GM12801 (cell line): Measurements from ENCODE around the gene MEF2C.

Experiments used
- TF ChIP-seq, protein P1 (sequence below): IDR thresholded peaks from one replicate; pipeline ENCODE4 v1.5.1; 2011; ENCODE audit warnings: control low read depth; ENCODE audit not compliant: insufficient read length; ENCODE audit errors: extremely low read depth

Gene MEF2C

DNA sequence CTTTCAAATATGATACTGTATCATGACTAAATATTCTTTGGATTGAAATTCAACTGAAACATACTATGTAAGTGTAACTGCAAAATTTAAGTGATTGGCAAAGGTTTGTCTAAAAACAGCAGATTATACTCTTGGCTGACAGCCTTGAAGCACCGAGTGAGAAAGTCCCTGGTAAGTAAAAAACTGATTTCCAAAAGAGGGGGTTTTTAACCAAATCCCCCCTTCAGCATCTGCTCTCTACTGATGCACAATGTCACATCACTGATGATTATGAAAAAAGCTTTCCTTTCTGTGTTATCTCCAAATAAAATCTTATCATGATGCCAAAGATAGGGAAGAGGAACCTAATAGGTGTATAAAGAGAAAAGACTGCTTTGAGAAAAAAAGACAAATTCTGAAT is 141.0 kb downstream of the MEF2C start:
- TF ChIP-seq, protein P1, sequence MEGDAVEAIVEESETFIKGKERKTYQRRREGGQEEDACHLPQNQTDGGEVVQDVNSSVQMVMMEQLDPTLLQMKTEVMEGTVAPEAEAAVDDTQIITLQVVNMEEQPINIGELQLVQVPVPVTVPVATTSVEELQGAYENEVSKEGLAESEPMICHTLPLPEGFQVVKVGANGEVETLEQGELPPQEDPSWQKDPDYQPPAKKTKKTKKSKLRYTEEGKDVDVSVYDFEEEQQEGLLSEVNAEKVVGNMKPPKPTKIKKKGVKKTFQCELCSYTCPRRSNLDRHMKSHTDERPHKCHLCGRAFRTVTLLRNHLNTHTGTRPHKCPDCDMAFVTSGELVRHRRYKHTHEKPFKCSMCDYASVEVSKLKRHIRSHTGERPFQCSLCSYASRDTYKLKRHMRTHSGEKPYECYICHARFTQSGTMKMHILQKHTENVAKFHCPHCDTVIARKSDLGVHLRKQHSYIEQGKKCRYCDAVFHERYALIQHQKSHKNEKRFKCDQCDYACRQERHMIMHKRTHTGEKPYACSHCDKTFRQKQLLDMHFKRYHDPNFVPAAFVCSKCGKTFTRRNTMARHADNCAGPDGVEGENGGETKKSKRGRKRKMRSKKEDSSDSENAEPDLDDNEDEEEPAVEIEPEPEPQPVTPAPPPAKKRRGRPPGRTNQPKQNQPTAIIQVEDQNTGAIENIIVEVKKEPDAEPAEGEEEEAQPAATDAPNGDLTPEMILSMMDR, result no peak

DNA sequence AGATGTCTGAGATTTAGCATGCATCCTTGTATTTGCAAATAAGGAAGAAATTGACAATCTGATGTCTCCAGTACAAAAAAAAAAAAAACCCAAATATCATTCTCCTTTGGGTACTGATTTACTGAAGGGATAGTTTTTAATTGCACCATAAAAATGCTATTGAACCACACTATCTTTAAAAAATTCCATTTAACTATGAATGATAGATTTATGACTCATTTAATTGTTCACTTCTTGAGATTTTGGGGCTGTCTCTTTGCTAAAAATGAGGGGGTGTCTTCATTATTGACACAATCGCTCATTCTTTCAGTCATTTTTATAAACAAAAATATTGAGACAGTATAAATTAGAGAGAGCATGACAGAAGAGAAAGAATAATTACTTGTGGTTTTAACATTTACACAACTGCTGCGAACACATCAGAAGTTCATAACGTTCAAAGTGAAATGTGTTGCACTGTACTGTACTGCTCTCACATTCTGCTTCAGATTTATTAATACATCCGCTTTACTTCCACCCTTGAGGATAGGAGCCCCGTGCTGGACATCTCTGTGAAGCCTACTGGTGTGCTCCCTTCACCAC is 142.3 kb downstream of the MEF2C start:
- TF ChIP-seq, protein P1, result no peak

DNA sequence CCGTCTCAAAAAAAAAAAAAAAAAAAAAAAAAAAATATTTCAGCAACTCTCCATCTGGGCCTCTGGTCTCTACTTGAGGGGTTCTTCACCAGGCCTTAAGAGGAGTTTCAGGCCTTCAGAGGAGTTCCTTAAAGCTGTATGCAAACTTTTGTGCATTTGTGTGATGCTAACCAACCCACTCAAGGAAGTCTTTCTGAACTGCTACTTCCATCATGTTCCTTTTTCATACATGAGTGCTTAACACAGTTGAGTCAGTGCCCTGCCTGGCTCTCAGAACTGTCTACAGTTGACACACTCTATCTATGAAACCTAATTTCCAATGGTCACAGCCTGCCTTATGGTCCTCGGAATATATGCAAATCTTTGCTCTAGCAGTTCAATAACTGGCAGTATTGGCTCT is 146.5 kb downstream of the MEF2C start:
- TF ChIP-seq, protein P1, result no peak

DNA sequence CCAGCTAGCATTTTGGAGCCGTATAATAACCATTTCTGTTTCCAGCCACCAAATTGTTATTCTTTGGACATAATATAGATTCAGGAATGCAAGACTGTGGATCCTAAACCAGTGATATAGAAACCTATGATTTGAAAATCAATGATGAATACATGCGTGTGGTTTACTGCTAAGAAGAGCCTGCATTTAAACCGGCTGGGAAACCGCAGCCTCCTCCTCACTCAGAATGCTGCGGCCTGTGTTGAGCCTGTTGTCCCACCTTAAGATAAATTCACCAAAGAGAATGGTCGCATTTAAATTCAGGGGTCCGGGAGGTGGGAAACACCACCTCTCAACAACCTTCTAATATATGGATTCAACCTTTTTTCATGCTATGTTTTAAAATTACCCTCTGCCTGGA is 148.0 kb downstream of the MEF2C start:
- TF ChIP-seq, protein P1, result no peak

DNA sequence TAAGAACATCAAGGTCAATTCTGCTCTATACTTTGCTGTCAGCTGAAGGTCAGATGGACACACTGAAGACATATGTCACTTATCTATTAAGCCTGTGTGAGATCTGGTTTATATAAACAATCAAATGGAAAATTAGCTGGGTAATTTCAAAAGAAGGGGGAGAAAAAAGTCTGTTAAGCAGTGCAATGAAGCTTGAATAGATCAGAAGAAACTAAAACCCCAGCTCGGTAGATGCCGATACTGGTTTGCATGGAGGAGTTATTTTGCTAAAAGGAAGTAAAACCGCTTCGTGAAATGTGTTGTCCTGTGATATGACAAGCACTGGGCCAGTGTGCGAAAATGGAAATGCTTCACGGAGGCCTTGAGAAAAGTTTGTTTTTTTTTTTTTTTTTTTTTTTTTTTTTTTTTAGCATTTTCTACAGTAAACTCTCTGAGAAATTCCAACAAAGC is 148.8 kb downstream of the MEF2C start:
- TF ChIP-seq, protein P1, result no peak

DNA sequence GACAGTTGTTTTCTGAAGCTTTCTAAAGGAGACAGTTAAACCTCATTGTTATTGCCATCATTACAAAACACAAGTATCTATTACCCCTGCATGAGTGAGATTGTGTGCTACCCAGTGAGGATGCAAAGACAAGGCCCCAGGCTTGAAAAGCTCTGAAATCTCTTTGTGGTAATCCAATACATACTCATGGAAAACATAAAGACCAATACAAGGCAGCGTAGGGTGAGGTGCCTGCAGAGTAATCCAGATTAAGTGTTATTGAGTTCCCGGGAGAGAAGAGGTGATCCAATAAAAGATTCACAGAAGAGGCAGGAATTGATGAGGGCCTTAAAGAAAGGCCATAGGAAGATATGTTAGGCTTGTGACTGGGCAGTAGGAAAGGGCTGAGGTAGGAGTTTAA is 150.1 kb downstream of the MEF2C start:
- TF ChIP-seq, protein P1, result no peak

DNA sequence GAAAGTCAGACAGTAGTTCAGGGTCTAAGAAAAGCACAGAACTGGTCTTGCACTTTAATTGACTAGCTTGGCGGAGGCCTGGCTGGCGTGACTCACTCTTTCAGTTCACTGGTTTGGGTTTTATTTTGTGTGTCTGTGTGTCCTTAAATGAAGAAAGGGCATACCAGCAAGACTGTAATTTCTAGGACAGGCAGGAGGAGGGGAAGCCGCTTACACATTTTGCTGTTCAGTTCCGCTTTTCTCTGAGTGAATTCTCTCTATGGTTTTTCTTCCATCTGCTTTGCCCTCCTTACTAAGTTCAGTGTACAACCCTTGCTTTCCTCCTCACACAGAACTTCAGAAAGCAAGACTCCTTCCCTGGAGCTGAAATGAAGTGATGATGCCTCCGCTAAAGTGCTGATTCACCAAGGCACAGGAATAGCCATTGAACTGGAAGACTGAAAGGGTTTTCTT is 150.8 kb downstream of the MEF2C start:
- TF ChIP-seq, protein P1, result no peak
